HG03432 (cell line): Measurements from ENCODE around the gene TENM4.

ENCODE experiments used
- ATAC-seq: cut with Tn5 transposase; IDR thresholded peaks from one replicate; pipeline ENCODE4 v1.9.1; 2021; ENCODE audit warnings: mild to moderate bottlenecking, moderate library complexity; ENCODE audit not compliant: unreplicated experiment

Gene TENM4

GRCh38 chr11:79421820-79422219 lies 19.0 kb downstream of the TENM4 start:
- no peak for ATAC-seq

GRCh38 chr11:79419120-79419519 lies 21.7 kb downstream of the TENM4 start:
- no peak for ATAC-seq

GRCh38 chr11:79418241-79418640 lies 22.6 kb downstream of the TENM4 start:
- ATAC-seq: no peak

GRCh38 chr11:79417069-79417920 lies 23.5 kb downstream of the TENM4 start:
- ATAC-seq: no peak

- no peak for ATAC-seq
Observed at GRCh38 chr11:79415912-79416311, 24.9 kb downstream of the TENM4 start.

GRCh38 chr11:79415411-79415810 lies 25.4 kb downstream of the TENM4 start:
- ATAC-seq: no peak

- ATAC-seq: no peak
Observed at GRCh38 chr11:79414644-79415317, 26.0 kb downstream of the TENM4 start.

- no peak for ATAC-seq
Observed at GRCh38 chr11:79414041-79414440, 26.8 kb downstream of the TENM4 start.

GRCh38 chr11:79413268-79413667 lies 27.6 kb downstream of the TENM4 start:
- ATAC-seq: no peak

GRCh38 chr11:79412761-79413160 lies 28.1 kb downstream of the TENM4 start:
- peak; percentile 67 for ATAC-seq

GRCh38 chr11:79409330-79409729 lies 31.5 kb downstream of the TENM4 start:
- ATAC-seq: no peak

GRCh38 chr11:79406376-79406775 lies 34.5 kb downstream of the TENM4 start:
- ATAC-seq: peak; percentile 96

- no peak for ATAC-seq
Observed at GRCh38 chr11:79404806-79405205, 36.0 kb downstream of the TENM4 start.

GRCh38 chr11:79404325-79404724 lies 36.5 kb downstream of the TENM4 start:
- no peak for ATAC-seq

GRCh38 chr11:79403839-79404238 lies 37.0 kb downstream of the TENM4 start:
- ATAC-seq: no peak

- no peak for ATAC-seq
Observed at GRCh38 chr11:79402912-79403311, 37.9 kb downstream of the TENM4 start.

- ATAC-seq: peak; percentile 82
Observed at GRCh38 chr11:79400717-79401330, 40.0 kb downstream of the TENM4 start.

- no peak for ATAC-seq
Observed at GRCh38 chr11:79400206-79400605, 40.6 kb downstream of the TENM4 start.

GRCh38 chr11:79397252-79397651 lies 43.6 kb downstream of the TENM4 start:
- ATAC-seq: no peak

- ATAC-seq: no peak
Observed at GRCh38 chr11:79396674-79397073, 44.2 kb downstream of the TENM4 start.

GRCh38 chr11:79396001-79396400 lies 44.8 kb downstream of the TENM4 start:
- ATAC-seq: no peak
